ENCODE results near the gene PITPNC1. TPM values are rescaled to one million over a fixed set of nuclear protein-coding genes. Genes with fewer than 3 reads are reported as not detected.

Gene PITPNC1
- total and polyA plus RNA-seq, 2 donors (not counting 1 experiment from before 2014, with no cell fraction given) = 4.7 to 26.1 TPM

DNA sequence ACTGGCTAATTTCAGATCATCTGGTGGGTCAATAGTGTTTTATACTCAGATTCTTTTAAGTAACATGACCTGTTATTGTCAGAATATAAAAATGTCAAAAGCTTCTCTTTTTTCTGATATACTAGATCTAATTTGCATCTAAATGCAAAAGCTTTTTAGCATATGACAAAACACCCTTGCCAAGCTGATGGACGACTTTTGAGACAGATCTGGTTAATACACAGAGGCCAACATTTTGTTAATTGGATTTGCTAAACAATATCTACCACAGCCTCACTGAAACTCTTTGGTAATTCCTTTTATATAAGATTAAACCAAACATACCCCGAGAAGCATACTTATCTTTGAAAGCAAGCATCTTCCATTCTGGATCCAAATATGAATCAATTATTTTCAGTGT is 330.4 kb downstream of the PITPNC1 start:
- no peak overlapping the region for H3K27ac ChIP-seq (ENCODE audit: low read length in 2 of 2)
- WGBS (ENCODE audit: insufficient coverage) = no CpG with 5 or more reads among the region's 2 CpGs
- no peaks in the 10 kb centered on the region for H3K36me3 ChIP-seq (replicated peaks in 1 of 2; ENCODE audit: control extremely low read depth in 1 of 2, control insufficient read depth in 1 of 2, extremely low read depth in 1 of 2, insufficient read depth in 2 of 2, low read length in 1 of 2)
- no peak overlapping the region for H3K4me2 ChIP-seq (replicated peaks; ENCODE audit: low read depth, low read length, poor library complexity, severe bottlenecking)
- no peaks in the 10 kb centered on the region for H3K4me1 ChIP-seq (ENCODE audit: control insufficient read depth in 2 of 2, insufficient read depth in 2 of 2, low read length in 2 of 2)
- no peak overlapping the region for H2AFZ ChIP-seq (ENCODE audit: insufficient read depth, low read depth, low read length, poor library complexity, severe bottlenecking)
- no peaks in the 10 kb centered on the region for H3K79me2 ChIP-seq (ENCODE audit: control insufficient read depth, insufficient read depth, low read length)
- ATAC-seq (ENCODE audit: low read depth) (no peak), DNase-seq (no peak)
- ChIA-PET POLR2A (no interaction called here), CTCF (interaction anchor here (1.8 kb wide), 1 partner anchor 10 kb away, joined by 6 read pairs; no protein-coding TSS in a partner anchor)
- H3K4me3 Mint-ChIP-seq = no peak overlapping the region
- no peaks in the 10 kb centered on the region for H3K4me1 Mint-ChIP-seq
- no peaks in the 10 kb centered on the region for H3K27me3 ChIP-seq (replicated peaks in 1 of 4; ENCODE audit: control extremely low read depth in 1 of 4, control insufficient read depth in 3 of 4, insufficient read depth in 4 of 4, low read length in 3 of 4)
- H3K27me3 Mint-ChIP-seq = peaks cover 3% of the 10 kb centered on the region
- H4K20me1 ChIP-seq (ENCODE audit: control insufficient read depth, insufficient read depth, low read length, poor library complexity, severe bottlenecking) = no peaks in the 10 kb centered on the region
- H3K27ac Mint-ChIP-seq = no peak overlapping the region
- no peak overlapping the region for H3K9ac ChIP-seq (ENCODE audit: low read length)
- H3K4me3 ChIP-seq (ENCODE audit: control extremely low read depth in 1 of 5, extremely low read depth in 1 of 5, insufficient read depth in 1 of 5, low read depth in 2 of 5, low read length in 4 of 5) = no peak overlapping the region
- TF ChIP-seq CTCF (IDR thresholded peaks at IDR 0.05) = no peak
- TF ChIP-seq EZH2 (IDR thresholded peaks at IDR 0.05; ENCODE audit: borderline replicate concordance, insufficient read depth, low read depth, low read length, poor library complexity, severe bottlenecking) = no peak
- H3K9me3 Mint-ChIP-seq (ENCODE audit: insufficient read depth) = no peaks in the 10 kb centered on the region
- intact Hi-C loops (cut with micrococcal nuclease) = no loop called here
- H3K9me3 ChIP-seq (ENCODE audit: control extremely low read depth in 1 of 3, control insufficient read depth in 2 of 3, insufficient read depth in 1 of 3, low read length in 2 of 3) = no peaks in the 10 kb centered on the region

DNA sequence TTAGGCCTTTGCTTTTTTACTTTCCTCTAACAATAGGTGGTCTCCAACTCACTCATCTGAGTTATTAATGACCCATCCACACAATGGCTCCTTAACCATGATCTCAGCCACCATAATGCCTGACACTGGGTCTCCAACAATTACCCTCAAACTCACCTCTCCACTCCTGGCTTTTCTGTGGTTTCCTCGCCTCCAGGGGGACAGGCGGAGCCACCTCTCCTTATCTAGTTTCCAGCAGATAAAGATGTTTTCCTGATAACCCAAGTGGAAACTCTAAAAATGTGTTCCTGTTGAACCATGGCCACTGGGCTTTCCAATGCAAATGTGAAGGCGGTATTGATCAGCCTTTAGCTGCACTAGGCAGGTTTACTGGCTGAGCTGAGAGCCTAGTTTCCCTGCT is 331.3 kb downstream of the PITPNC1 start:
- DNase-seq (no peak), ATAC-seq (ENCODE audit: low read depth) (no peak)
- H3K36me3 ChIP-seq (replicated peaks in 1 of 2; ENCODE audit: control extremely low read depth in 1 of 2, control insufficient read depth in 1 of 2, extremely low read depth in 1 of 2, insufficient read depth in 2 of 2, low read length in 1 of 2) = no peaks in the 10 kb centered on the region
- H3K27me3 ChIP-seq (replicated peaks in 1 of 4; ENCODE audit: control extremely low read depth in 1 of 4, control insufficient read depth in 3 of 4, insufficient read depth in 4 of 4, low read length in 3 of 4) = no peaks in the 10 kb centered on the region
- H2AFZ ChIP-seq (ENCODE audit: insufficient read depth, low read depth, low read length, poor library complexity, severe bottlenecking) = no peak overlapping the region
- intact Hi-C loops (cut with micrococcal nuclease) = no loop called here
- Mint-ChIP-seq H3K27me3 (peaks cover 3% of the 10 kb centered on the region), H3K27ac (no peak overlapping the region), H3K4me1 (no peaks in the 10 kb centered on the region), H3K9me3 (ENCODE audit: insufficient read depth) (no peaks in the 10 kb centered on the region), H3K4me3 (no peak overlapping the region)
- CTCF ChIA-PET = interaction anchor here (1.4 kb wide), 1 partner anchor 18 kb away, joined by 3 read pairs; no protein-coding TSS in a partner anchor
- POLR2A ChIA-PET = no interaction called here
- H3K4me1 ChIP-seq (ENCODE audit: control insufficient read depth in 2 of 2, insufficient read depth in 2 of 2, low read length in 2 of 2) = no peaks in the 10 kb centered on the region
- WGBS (ENCODE audit: insufficient coverage) = 100% methylated on average over 1 of the region's 3 CpGs
- no peaks in the 10 kb centered on the region for H3K79me2 ChIP-seq (ENCODE audit: control insufficient read depth, insufficient read depth, low read length)
- TF ChIP-seq CTCF (IDR thresholded peaks at IDR 0.05) = no peak
- no peak for TF ChIP-seq EZH2 (IDR thresholded peaks at IDR 0.05; ENCODE audit: borderline replicate concordance, insufficient read depth, low read depth, low read length, poor library complexity, severe bottlenecking)
- H3K9me3 ChIP-seq (ENCODE audit: control extremely low read depth in 1 of 3, control insufficient read depth in 2 of 3, insufficient read depth in 1 of 3, low read length in 2 of 3) = no peaks in the 10 kb centered on the region
- no peak overlapping the region for H3K4me2 ChIP-seq (replicated peaks; ENCODE audit: low read depth, low read length, poor library complexity, severe bottlenecking)
- no peak overlapping the region for H3K27ac ChIP-seq (ENCODE audit: low read length in 2 of 2)
- H4K20me1 ChIP-seq (ENCODE audit: control insufficient read depth, insufficient read depth, low read length, poor library complexity, severe bottlenecking) = no peaks in the 10 kb centered on the region
- H3K9ac ChIP-seq (ENCODE audit: low read length) = no peak overlapping the region
- H3K4me3 ChIP-seq (ENCODE audit: control extremely low read depth in 1 of 5, extremely low read depth in 1 of 5, insufficient read depth in 1 of 5, low read depth in 2 of 5, low read length in 4 of 5) = no peak overlapping the region
